Measurements from ENCODE around the gene CLDN9.

CLDN9 gene

DNA sequence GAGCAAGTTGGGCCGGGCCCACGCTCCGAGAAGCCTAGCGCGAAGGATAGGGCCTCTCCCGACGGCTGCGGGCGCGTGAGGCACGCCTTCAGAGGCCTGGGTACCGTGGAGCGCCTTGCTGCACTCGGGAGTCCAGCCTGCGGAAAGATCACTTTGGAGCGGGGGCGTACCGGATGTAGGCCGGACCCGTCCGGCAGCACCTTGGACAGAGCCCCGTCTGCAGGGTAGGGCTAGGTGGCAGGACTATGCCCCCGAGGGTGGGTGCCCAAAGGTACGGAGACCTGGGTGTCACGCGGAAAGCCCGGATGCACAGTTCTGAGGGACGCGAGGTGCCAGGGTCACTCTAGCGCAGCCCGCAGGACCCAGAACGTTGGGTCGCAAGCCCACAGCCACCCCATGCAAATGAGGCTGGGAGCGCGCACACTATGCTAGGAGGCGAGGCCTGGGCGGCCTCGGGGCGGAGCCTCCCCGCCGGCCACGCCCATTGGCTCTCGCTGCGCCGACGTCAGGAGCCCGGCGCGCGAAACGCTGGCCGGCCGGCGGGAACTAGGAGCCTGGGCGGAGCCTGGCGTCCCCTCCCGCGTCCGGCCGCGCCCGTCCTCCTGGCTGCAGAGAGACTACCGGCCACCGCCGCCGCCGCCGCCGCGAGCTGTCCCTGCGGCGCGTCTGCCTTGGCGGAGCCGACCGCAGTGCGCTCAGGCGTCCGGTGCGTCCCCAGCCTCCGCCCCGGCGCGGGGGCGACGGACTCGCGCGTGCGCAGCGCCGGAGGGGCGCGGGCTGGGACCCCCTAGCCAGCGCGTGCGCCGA, 43.8 kb upstream of the CLDN9 start, which contains the start of gene PAQR4 (continued):
- TF ChIP-seq HOXC10 (CRISPR knock-in tag; IDR thresholded peaks at IDR 0.05) (peak; percentile 85; the same call in 1 of the 2 replicates), ZBTB48 (tag by site-specific recombination; IDR thresholded peaks at IDR 0.05) (peak; percentile 47; the same call in 1 of the 2 replicates), ZXDB (tag by site-specific recombination; IDR thresholded peaks at IDR 0.05) (peak; percentile 77; the same call in 1 of the 2 replicates), ZNF473 (tag by site-specific recombination; IDR thresholded peaks at IDR 0.05) (no peak), KLF16 (tag by site-specific recombination; IDR thresholded peaks at IDR 0.05) (peak; percentile 83; the same call in 1 of the 2 replicates), ZNF112 (tag by site-specific recombination; IDR thresholded peaks at IDR 0.05) (no peak), ZIC2 (tag by site-specific recombination; IDR thresholded peaks at IDR 0.05) (no peak), ZSCAN16 (tag by site-specific recombination; IDR thresholded peaks at IDR 0.05) (no peak), SP3 (tag by site-specific recombination; IDR thresholded peaks at IDR 0.05) (peak; percentile 84), ZNF335 (tag by site-specific recombination; conservative IDR thresholded peaks at IDR 0.05) (peak; percentile 90), ZBTB17 (tag by site-specific recombination; IDR thresholded peaks at IDR 0.05) (peak; percentile 91), ZEB2 (tag by site-specific recombination; IDR thresholded peaks at IDR 0.05) (peak; percentile 93), ZNF701 (tag by site-specific recombination; IDR thresholded peaks at IDR 0.05) (no peak), ZNF157 (tag by site-specific recombination; IDR thresholded peaks at IDR 0.05) (no peak), ZNF623 (tag by site-specific recombination; IDR thresholded peaks at IDR 0.05) (no peak), ZNF37A (tag by site-specific recombination; IDR thresholded peaks at IDR 0.05) (peak; percentile 19; the same call in 1 of the 2 replicates), SP2 (tag by site-specific recombination; IDR thresholded peaks at IDR 0.05) (peak; percentile 79), ZNF629 (tag by site-specific recombination; IDR thresholded peaks at IDR 0.05) (peak; percentile 73), ZNF792 (tag by site-specific recombination; IDR thresholded peaks at IDR 0.05) (no peak)
- TF ChIP-seq, protein P1, sequence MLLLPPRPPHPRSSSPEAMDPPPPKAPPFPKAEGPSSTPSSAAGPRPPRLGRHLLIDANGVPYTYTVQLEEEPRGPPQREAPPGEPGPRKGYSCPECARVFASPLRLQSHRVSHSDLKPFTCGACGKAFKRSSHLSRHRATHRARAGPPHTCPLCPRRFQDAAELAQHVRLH (tag by site-specific recombination; IDR thresholded peaks at IDR 0.05) = peak; percentile 79; the same call in 1 of the 2 replicates
- TF ChIP-seq, protein P2, sequence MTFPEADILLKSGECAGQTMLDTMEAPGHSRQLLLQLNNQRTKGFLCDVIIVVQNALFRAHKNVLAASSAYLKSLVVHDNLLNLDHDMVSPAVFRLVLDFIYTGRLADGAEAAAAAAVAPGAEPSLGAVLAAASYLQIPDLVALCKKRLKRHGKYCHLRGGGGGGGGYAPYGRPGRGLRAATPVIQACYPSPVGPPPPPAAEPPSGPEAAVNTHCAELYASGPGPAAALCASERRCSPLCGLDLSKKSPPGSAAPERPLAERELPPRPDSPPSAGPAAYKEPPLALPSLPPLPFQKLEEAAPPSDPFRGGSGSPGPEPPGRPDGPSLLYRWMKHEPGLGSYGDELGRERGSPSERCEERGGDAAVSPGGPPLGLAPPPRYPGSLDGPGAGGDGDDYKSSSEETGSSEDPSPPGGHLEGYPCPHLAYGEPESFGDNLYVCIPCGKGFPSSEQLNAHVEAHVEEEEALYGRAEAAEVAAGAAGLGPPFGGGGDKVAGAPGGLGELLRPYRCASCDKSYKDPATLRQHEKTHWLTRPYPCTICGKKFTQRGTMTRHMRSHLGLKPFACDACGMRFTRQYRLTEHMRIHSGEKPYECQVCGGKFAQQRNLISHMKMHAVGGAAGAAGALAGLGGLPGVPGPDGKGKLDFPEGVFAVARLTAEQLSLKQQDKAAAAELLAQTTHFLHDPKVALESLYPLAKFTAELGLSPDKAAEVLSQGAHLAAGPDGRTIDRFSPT (tag by site-specific recombination; IDR thresholded peaks at IDR 0.05) = peak; percentile 100
- TF ChIP-seq, protein P3, sequence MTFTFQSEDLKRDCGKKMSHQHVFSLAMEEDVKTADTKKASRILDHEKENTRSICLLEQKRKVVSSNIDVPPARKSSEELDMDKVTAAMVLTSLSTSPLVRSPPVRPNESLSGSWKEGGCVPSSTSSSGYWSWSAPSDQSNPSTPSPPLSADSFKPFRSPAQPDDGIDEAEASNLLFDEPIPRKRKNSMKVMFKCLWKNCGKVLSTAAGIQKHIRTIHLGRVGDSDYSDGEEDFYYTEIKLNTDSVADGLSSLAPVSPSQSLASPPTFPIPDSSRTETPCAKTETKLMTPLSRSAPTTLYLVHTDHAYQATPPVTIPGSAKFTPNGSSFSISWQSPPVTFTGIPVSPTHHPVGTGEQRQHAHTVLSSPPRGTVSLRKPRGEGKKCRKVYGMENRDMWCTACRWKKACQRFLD (tag by site-specific recombination; IDR thresholded peaks at IDR 0.05) = no peak
- TF ChIP-seq, protein P4, sequence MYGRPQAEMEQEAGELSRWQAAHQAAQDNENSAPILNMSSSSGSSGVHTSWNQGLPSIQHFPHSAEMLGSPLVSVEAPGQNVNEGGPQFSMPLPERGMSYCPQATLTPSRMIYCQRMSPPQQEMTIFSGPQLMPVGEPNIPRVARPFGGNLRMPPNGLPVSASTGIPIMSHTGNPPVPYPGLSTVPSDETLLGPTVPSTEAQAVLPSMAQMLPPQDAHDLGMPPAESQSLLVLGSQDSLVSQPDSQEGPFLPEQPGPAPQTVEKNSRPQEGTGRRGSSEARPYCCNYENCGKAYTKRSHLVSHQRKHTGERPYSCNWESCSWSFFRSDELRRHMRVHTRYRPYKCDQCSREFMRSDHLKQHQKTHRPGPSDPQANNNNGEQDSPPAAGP (tag by site-specific recombination; IDR thresholded peaks at IDR 0.05) = peak; percentile 91
- TF ChIP-seq, protein P5, sequence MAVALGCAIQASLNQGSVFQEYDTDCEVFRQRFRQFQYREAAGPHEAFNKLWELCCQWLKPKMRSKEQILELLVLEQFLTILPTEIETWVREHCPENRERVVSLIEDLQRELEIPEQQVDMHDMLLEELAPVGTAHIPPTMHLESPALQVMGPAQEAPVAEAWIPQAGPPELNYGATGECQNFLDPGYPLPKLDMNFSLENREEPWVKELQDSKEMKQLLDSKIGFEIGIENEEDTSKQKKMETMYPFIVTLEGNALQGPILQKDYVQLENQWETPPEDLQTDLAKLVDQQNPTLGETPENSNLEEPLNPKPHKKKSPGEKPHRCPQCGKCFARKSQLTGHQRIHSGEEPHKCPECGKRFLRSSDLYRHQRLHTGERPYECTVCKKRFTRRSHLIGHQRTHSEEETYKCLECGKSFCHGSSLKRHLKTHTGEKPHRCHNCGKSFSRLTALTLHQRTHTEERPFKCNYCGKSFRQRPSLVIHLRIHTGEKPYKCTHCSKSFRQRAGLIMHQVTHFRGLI (tag by site-specific recombination; IDR thresholded peaks at IDR 0.05) = 0 out of 2 replicates have a peak, but pooled peaks have one; percentile 58

Measured in HEK293 (cell line).